ENCODE results near the gene IL23R.
"Not testable (repeated sequence)": the region's sequence is repeated elsewhere in the genome, so short reads cannot be mapped to it uniquely, and the experiment has no call there.

The IL23R gene, protein sequence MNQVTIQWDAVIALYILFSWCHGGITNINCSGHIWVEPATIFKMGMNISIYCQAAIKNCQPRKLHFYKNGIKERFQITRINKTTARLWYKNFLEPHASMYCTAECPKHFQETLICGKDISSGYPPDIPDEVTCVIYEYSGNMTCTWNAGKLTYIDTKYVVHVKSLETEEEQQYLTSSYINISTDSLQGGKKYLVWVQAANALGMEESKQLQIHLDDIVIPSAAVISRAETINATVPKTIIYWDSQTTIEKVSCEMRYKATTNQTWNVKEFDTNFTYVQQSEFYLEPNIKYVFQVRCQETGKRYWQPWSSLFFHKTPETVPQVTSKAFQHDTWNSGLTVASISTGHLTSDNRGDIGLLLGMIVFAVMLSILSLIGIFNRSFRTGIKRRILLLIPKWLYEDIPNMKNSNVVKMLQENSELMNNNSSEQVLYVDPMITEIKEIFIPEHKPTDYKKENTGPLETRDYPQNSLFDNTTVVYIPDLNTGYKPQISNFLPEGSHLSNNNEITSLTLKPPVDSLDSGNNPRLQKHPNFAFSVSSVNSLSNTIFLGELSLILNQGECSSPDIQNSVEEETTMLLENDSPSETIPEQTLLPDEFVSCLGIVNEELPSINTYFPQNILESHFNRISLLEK

DNA sequence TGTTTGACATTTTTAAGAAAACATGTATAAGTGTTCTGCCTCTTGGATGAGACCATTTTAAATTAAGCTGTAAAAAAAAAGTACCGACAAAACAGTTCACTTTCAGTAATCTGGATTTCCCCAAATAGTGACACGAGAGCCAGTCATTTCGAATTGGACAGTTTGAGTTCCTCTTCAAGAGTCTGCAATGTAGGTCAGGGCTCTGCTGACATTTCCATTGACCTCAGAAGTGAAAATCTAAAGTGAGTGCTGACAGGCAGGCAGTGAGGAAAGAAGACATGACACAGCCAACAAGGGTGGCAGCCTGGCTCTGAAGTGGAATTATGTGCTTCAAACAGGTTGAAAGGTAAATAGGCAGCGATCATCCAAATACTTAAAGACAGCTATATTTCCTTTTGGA, at the start of gene IL23R:
Gene IL23R (plus strand): TSS at position 259 of the 400 bp plus-strand sequence. CDS start 1,667 bp downstream, outside the sequence.
- no peak for DNase-seq

DNA sequence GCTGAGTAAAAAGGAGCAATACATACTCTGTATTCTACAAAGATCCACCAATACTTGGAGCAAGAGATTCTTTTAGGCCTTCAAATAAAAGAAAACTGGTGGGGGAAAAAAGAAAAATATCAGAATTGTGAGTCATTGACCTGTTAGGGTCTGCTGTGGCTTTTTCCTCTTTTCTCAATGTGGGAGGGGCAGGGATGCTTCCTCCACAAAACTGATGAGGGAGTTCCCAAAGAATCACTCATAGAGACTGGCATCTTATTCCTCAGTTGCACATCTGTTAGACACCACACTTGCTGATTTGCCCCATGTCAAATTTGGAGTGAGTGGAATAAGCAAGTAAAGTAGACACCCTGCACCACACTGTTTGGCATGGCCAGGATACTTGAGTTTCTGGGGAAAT, 48.1 kb upstream of the IL23R start:
- no peak for DNase-seq

DNA sequence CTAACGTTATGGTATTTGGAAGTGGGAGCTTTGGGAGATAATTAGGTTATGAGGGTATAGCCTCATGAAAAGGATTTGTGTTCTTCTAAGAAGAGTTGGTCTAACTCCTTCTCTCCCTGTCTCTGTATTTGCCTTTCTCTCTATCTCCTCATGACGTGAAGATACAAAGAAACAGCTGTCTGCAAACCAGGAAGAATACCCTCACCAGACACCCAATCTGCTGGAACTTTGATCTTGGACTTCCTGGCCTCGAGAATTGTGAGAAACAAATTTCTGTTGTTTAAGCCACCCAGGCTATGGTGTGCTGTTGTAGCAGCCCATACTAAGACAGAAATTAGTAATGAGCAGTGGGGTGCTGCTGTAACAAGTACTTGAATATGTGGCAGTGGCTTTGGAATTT, 47.6 kb upstream of the IL23R start:
- DNase-seq: no peak

DNA sequence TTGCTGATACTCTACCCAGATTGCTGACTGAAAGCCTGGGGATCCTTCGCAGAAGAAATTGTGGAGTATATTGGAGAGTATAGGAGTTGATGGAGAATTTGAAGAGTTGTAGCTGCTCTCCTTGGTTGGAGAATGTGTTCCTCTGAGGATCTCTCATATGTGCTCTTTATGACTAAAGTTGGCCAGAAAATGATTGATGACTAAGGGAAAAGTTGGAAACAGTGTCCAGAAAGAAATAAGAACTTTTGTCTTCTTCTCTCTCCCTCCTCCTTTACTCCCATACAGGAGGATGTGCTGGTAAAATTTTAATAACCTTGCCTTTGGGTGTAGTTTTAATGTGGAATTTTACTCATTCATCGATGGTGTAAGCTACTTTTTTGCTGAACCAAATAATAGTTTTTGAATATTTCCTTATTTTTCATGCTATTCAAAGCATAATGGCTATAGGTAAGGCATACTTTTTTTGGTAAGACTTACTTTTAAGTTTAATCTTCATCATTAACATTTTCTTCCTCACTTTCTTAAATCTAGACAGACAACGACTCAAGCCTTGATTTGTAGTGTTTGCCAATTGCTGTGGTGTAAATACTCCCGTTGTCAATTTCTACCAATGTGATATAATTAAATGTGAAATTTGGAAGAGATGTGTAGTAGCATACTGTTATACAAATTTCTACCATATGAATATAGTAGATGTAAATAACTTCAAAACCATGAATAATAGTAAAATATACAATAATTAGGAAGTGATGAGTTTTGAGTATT, 45.2 kb upstream of the IL23R start:
- no peak for DNase-seq

DNA sequence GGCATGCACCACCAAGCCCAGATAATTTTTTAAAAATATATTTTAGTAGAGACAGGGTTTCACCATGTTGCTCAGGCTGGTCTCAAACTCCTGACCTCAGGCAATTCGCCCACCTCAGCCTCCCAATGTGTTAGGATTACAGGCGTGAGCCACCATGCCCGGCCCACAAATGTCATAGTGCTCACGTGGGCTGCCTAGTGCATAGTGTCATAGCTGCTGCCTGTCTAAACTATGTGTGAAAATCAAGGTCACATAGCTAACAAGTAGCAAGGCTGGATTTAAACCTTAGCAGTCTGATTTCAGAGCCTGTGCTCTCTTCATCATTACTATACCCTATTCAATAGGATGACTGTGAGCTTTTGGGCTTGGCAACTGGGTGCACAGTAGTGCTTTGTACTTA, 41.8 kb upstream of the IL23R start:
- no peak for DNase-seq

DNA sequence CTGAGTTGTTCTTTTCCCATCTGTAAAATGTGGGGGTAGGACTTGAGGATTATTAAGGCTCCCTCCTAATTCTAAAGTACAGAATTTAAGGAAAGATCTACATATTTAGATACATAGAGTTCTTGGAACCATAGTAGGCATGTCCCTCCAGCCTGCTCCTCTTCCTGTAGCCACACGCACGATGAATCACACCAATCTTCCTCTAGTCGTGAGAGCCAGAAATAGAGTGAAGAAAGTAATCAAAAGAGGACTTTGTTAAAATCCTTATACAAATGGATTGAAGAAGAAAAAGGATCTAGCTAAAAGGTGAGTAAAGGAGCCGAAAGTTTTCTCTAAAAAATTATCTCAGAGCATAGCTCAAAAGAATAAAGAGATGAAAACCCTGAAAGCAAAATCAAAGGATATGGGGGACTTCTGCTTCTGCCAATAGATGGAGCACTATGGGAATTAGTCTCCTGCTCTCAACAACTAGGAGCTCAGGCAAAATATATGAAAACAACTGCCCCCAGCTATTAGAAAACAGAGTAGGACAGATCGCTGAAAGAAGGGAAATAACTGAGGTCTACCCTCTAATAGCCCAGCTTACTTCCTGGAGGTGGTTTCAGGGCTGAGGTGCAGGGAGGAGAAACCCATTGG, 40.0 kb upstream of the IL23R start:
- no peak for DNase-seq

DNA sequence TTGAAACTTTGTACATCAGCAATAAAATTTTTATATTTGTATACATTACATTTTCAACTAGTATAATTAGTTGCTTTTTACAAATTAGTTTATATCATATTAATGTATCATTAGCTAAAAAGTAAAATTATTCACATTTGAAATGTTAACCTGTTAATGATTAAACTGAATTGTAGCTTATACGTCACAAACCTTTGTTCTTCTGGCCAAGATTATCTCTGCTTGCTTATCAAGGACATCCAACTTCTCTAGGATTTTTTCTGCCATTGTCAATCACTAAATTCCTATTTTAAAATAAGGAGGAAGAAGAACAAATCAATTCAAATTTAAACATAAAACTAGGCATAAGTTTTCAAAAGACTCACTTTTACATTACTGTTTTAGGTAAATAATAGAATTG, 39.3 kb upstream of the IL23R start:
- no peak for DNase-seq

DNA sequence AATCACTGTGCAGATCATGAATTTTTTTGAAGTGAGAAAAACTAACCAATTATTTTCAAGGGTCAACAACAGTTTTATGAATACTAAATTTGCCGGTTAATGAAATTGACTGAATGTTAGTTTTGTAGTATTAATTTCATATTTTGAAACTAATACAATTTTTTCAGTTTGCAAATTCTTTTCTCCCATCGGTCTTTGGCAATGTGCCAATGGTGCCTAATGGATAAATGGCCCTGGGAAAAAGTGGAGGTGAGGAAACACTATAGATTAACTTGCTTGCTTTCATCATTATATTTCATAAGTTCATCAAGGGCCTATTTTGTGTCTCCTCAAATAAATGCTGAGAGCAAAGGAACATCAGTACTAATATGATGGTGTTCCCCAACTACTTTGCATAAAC, 35.6 kb upstream of the IL23R start:
- no peak for DNase-seq

DNA sequence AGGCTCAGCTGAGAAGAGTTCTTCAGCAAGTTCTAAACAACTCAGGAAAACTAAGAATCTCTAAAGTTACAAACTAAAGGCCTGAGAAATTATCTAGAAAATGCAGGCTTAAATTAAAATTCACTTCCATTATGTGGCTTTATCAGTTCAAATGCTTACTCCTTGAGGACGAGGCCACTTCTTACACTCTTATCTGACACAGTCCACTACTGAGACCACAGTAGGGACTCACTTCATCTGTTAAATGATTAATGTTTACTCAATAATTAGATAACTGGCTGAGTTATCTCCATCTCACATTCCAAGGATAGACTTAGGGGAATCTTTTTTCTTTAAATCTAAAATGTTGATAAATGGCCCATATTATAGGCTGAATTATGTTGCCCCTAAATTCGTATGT, 33.1 kb upstream of the IL23R start:
- DNase-seq: no peak

DNA sequence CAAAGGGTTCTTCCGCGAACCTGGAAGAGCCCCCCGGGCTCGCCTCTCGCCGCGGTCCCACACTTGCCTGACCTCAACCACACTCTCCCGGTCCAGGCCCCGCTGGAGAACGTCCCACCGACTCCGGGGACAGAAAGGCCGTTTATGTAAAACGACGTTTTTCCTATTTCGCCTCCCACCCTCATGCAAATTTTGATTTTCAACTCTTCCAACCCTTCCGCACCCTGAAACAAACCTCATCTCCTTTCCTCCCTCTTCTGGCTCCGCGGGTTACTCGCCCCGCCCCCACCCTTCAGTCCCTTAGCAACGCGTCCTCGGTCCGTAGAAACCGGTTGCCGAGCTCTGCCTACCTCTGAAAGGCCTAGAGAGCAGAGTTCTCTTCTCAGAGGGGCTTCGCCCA, 31.6 kb upstream of the IL23R start, which contains the start of gene C1orf141:
Gene C1orf141 (minus strand): TSS at position 276 of the 400 bp plus-strand sequence. CDS start 7,730 bp downstream, outside the sequence.
- no peak for DNase-seq

DNA sequence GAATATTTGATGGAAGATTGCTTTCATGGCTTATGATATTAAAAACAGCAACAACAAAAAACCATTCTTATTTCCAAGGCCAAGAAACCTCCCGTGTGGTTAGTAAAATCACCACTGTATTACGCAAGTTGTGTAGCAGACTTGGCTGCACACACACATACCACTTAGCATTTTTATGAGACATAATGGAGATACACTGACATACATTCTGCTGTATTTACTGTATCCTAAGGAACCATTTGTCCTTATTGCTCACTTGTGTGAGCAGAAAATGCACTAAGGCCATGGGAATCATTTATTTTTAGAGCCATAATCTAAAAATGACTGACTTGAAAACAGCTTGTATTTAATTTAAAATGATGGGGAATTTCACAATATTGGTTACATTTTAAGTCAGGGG, 30.9 kb upstream of the IL23R start:
- no peak for DNase-seq

DNA sequence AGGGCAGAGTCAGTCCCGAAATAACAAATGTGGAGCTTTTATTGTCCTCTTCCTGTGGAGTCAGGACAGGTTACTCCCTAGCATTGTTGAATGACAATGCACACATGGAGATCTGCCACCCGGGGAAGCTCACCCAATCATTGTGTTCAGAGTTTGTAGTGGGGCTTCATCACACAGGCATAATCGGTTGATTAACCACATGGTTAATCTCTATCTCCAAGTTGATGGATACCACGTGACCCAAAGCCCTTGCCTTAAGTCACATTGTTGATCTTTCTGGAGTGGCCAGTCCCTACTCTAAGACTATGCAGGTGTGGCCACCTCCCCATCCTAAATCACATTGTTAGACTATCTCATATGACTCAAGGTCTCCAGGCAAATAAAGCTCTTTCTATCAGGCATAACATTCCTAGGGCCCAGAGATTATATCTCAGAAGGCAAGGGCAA, 28.9 kb upstream of the IL23R start:
- no peak for DNase-seq

DNA sequence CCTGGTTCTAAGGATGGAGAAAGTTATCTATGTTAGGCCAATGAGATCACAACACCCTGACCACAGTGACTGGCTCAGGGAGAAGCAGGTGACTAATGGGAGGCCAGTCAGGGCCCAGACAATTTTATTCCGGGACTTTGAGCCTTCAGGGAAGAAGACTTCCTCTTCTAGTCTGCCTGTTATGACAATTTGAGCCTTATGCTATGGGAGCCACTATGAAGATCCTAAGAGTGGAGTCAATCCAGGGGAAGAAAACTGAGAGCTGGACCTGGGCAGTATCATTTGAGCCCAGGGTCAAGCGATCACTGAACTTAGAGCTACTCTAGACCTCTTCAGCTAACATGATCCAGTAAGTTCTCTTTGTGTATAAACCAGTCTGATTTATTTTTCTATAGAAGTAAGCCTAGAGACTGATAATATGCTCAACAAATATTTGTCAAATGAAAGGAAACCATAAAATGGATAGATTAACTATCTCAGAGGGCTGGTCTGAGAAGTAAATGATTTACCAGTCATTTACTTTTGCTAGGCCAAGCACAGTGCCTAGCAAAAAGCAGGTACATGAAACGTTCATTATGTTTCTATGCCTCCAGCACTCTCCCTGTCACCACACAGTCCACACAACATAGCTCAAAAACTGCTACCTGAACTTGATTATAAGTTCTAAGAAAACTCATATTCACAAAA, 27.3 kb upstream of the IL23R start:
- no peak for DNase-seq

DNA sequence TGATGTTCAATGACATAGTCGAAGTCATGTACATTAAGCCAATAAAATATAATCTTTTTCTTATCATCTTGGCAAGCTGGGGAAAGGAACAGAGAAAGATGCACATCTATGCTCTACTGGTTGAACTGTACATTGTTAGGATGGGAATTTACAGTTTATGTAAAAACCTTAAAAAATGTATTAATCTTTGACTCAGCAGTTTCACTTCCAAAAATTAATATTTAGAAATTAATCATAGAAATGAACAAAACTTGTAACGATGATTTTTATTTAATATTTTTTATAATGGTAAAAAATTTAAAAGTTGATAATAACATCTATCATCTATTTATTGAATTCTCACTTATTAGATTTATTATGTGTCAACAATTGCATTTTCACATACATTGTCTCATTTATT, 25.8 kb upstream of the IL23R start:
- no peak for DNase-seq

DNA sequence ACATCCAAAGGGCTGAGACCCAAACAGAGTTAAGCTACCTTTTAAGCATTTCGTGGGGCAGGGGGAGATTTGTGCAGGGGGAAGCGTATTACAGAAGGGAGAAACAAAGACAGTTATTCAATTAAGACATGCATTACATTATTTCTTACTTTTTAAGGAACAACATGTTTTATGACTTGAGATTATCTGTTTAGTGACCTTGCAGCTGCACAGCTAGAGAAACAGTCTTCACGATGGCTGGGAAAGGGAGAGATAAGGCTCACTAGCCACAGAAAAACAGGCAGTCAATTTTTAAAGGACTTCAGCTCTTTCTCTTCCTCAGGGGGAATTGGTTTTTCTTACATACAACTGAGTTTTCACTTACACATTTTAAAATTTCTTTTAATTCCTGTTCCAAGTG, 24.4 kb upstream of the IL23R start:
- DNase-seq: not testable (repeated sequence)

DNA sequence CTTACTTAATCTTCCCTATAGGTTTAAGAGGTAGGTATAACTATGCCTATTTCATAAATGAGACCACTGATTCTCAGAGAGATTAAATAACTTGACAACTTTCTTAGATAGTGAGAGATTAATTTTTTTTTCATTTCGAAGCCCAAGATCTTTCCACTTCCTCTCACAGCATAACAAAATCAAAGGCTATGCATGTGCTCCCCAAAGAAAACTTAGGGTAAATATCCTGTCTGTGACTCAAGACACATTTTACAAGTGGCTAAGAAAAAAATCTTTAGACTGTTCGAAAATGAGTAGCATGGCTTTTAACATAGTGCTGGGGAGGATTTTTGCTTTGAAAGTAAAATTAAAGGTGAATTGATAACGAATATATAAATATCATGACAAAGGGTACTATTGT, 23.3 kb upstream of the IL23R start:
- DNase-seq: no peak

DNA sequence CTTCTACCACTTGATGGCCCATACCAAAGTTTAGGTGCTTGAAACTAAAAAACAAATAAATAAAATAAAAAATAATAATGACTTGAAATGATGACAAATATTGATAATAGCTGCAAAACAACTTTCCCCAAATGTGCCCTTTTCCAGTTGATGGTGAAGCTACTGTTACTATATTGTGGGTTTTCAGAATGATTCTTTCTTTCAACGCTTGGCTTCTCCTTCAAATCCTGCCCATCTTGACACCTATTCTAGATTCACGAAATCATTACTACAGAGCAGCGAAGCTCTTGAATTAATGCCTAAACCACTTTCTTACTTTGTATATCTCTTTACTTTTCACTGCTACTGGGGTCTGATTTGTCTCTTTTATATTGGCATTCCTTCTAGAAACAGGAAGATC, 22.3 kb upstream of the IL23R start:
- no peak for DNase-seq

DNA sequence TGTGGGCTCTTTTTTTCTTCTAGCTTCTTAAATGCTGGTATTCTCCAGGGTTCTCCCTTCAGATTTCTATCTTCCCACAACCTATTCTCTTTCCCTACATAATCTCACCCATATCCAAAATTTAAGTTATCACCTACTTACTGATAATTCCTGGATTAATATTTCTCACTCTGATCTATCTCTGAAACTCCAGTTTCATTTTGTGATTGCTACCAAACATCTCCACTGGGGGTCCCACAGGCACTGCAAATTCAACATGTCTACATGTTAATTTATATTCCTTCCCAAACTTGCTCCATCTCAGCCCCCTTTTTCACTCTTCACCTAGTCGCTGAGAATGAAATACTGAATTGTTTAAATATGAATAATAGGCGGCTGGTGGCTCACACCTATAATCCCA, 21.6 kb upstream of the IL23R start:
- DNase-seq: no peak

DNA sequence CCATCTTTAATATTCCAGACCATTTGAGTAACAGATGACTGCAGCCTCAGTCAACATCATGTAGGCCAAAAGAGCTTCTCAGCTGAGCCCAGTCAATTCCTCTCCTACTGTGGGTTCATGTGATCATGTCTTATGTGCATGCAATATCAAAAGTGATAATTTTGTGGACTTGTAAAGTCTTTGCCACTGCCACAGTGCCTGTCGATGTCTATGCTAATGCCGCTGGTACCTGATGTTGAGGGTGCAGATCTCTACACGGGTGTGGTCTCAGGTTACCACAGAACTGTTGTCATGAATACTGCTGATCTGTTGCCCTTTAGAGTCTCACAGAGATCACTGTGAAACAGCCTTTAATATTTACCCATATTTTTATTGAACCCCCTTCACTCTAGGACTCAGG, 20.2 kb upstream of the IL23R start:
- DNase-seq: no peak

DNA sequence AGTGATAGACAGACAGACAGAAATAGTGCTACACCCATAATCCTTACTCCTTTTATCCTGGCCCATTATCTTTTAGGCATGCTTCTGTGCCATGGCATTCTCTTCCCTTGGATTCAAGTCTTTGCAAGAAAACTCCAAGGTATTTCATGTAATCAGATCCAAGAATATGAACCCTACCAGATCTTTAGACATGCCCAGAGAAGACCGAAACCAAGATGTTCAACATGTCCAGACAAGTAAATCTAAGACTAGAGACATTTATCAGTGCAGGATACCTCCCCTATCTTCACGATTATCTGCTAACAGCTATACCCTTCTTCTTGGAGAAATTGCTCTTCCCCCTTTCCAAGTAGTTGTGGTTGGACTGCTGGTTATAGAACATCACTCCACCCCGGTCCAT, 19.7 kb upstream of the IL23R start:
- DNase-seq: no peak

DNA sequence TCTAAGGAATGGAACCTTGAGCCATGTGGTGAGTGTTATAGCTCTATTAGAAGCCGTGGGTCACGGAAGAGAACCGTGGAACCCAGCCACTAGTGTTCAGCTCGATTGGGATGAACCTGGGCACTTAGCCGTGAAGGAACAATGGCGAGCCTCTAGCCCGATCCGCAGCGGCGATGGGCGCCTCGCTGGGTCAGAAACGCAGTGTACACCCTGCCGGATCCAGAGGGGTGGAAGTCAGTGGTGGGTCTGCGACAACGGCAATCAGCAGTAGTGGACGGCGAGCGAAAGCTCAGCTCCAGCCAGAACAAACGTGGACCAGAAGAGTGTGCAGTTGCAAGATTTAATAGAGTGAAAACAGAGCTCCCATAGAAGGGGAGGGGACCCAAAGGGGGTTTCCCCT, 18.3 kb upstream of the IL23R start:
- not testable (repeated sequence) for DNase-seq

DNA sequence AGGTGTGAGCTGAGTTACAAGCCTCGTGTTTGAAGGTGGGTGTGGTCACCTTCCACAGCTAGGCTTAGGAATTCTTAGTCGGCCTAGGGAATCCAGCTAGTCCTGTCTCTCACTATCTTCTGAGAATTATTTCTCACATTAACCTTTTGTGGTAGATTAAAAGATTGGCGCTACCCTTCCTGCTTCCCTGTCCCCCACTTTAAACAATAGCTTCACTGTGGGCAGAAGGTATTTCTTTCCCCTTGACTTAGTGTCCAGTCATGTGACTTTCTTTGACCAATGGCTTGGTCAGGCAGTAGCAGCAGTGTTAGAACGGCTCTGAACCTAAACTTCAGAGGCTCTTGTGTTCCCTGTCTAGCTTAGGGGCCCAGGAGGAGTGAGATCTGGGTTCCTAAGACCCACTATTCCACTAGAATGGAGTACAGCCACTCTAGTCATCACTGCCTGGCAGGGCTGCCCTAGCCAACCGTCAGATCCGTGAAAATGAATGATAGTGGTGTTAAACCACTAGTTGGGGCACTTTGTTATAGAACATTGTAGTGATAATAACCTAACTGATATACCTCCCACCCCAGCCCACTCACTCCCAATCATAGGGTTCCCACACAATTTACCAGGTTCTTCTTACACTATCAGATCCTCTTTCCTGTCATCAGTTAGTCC, 17.6 kb upstream of the IL23R start:
- DNase-seq: no peak
